GM12878 (cell line): ENCODE results near the gene TECTA.

Source experiments
- EZH2 ChIP-seq: IDR thresholded peaks from 2 replicates; pipeline ENCODE4 v1.6.1; 2012; ENCODE audit warnings: low read depth, mild to moderate bottlenecking, control low read depth, inconsistent platforms, low read length, borderline replicate concordance; ENCODE audit not compliant: control insufficient read depth
- GABPA ChIP-seq: IDR thresholded peaks from 2 replicates; pipeline ENCODE4 v1.6.1; 2014; ENCODE audit warnings: antibody characterized with exemption, low read depth, mild to moderate bottlenecking, inconsistent platforms
- KDM1A ChIP-seq: fragments of 200-600 bp; sonication (generic); IDR thresholded peaks from 2 replicates; pipeline ENCODE4 v1.6.1; 2016; ENCODE audit warnings: borderline replicate concordance
- POLR2AphosphoS2 ChIP-seq: IDR thresholded peaks from 2 replicates; pipeline ENCODE4 v1.6.1; 2011; ENCODE audit warnings: low read depth, mild to moderate bottlenecking, low read length, improper control_type of control experiment, moderate library complexity
- SIN3A ChIP-seq: IDR thresholded peaks from 2 replicates; pipeline ENCODE4 v1.6.1; 2012; ENCODE audit warnings: low read depth, low read length, improper control_type of control experiment
- SP1 ChIP-seq: IDR thresholded peaks from one replicate; pipeline ENCODE4 v1.6.1; 2011; ENCODE audit warnings: low read depth, low read length
- TARDBP ChIP-seq: IDR thresholded peaks from 2 replicates; pipeline ENCODE4 v1.6.1; 2016; ENCODE audit warnings: borderline replicate concordance
- TCF12 ChIP-seq: IDR thresholded peaks from 2 replicates; pipeline ENCODE4 v1.6.1; 2011; ENCODE audit warnings: low read depth, mild to moderate bottlenecking, low read length
- TF ChIP-seq, protein P1 (sequence below): IDR thresholded peaks from 2 replicates; pipeline ENCODE4 v1.6.1; 2011; ENCODE audit warnings: borderline replicate concordance, low read depth, mild to moderate bottlenecking, moderate library complexity, low read length; ENCODE audit not compliant: insufficient read depth, poor library complexity, severe bottlenecking
- TF ChIP-seq, protein P2 (sequence below), 3 experiments: IDR thresholded peaks in 2 of 3; conservative IDR thresholded peaks in 1 of 3; 2 replicates each; pipeline ENCODE4 v1.5.1; 2011; ENCODE audit warnings: low read depth in 3 of 3, low read length in 3 of 3, mild to moderate bottlenecking in 3 of 3, control low read depth in 2 of 3, moderate library complexity in 2 of 3, inconsistent platforms in 1 of 3, mixed read lengths in 1 of 3; ENCODE audit not compliant: control insufficient read depth in 2 of 3, insufficient read depth in 1 of 3; ENCODE audit errors: extremely low read depth in 1 of 3

GRCh38 chr11:121091492-121092152 is 9.4 kb upstream of the TECTA start:
- TF ChIP-seq TARDBP (no peak), SP1 (no peak), KDM1A (no peak), POLR2AphosphoS2 (no peak), TCF12 (no peak), SIN3A (no peak), EZH2 (no peak), GABPA (no peak)
- TF ChIP-seq, protein P1, sequence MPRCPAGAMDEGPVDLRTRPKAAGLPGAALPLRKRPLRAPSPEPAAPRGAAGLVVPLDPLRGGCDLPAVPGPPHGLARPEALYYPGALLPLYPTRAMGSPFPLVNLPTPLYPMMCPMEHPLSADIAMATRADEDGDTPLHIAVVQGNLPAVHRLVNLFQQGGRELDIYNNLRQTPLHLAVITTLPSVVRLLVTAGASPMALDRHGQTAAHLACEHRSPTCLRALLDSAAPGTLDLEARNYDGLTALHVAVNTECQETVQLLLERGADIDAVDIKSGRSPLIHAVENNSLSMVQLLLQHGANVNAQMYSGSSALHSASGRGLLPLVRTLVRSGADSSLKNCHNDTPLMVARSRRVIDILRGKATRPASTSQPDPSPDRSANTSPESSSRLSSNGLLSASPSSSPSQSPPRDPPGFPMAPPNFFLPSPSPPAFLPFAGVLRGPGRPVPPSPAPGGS, result no peak
- TF ChIP-seq, protein P2, sequence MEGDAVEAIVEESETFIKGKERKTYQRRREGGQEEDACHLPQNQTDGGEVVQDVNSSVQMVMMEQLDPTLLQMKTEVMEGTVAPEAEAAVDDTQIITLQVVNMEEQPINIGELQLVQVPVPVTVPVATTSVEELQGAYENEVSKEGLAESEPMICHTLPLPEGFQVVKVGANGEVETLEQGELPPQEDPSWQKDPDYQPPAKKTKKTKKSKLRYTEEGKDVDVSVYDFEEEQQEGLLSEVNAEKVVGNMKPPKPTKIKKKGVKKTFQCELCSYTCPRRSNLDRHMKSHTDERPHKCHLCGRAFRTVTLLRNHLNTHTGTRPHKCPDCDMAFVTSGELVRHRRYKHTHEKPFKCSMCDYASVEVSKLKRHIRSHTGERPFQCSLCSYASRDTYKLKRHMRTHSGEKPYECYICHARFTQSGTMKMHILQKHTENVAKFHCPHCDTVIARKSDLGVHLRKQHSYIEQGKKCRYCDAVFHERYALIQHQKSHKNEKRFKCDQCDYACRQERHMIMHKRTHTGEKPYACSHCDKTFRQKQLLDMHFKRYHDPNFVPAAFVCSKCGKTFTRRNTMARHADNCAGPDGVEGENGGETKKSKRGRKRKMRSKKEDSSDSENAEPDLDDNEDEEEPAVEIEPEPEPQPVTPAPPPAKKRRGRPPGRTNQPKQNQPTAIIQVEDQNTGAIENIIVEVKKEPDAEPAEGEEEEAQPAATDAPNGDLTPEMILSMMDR (IDR thresholded peaks at IDR 0.05 in 2 of 3, conservative IDR thresholded peaks at IDR 0.05 in 1 of 3; ENCODE audit: control insufficient read depth in 2 of 3, extremely low read depth in 1 of 3, insufficient read depth in 1 of 3, low read depth in 3 of 3, low read length in 3 of 3), result no peak
